GM12878 (cell line): Measurements from ENCODE around the gene NDRG4. TPM values are rescaled to one million over a fixed set of nuclear protein-coding genes. Genes with fewer than 3 reads are reported as not detected.

Experiments
- ATAC-seq: fragments of 200-7000 bp; cut with Tn5 transposase; 3 replicates; pipeline ENCODE4 v1.9.1; 2020; ENCODE audit warnings: mild to moderate bottlenecking, moderate library complexity
- BruUV-seq: library from RNA; stranded (reverse); fragments of 400-500 nt; replicated peaks from 2 replicates; lab custom pipeline; 2021; lab: Mats Ljungman, UMichigan
- CTCF ChIA-PET: fragments of 300-600 bp; sonication (Branson Sonifier 250); formaldehyde crosslinking; extraction: SDS; loops from one replicate; lab custom pipeline; 2021; ENCODE audit warnings: inconsistent platforms; lab: Yijun Ruan, JAX
- POLR2A ChIA-PET: fragments of 350-600 bp; formaldehyde crosslinking; extraction: SDS; loops from one replicate; lab custom pipeline; 2021; ENCODE audit warnings: inconsistent platforms; lab: Charles Lee
- RAD21 ChIA-PET: fragments of 300-600 bp; sonication (Branson Sonifier 250); formaldehyde crosslinking; loops from one replicate; lab custom pipeline; 2023; ENCODE audit warnings: antibody characterized with exemption; ENCODE audit not compliant: unreplicated experiment; lab: Charles Lee
- SMC1A ChIA-PET: fragments of 300-600 bp; sonication (Branson Sonifier 250); formaldehyde crosslinking; loops from one replicate; lab custom pipeline; 2023; ENCODE audit not compliant: unreplicated experiment, uncharacterized antibody; lab: Charles Lee
- DNase-seq: peaks from one replicate; pipeline ENCODE4 v3.0.0-alpha.2; 2011; ENCODE audit warnings: low read depth, low spot score
- FAIRE-seq: peaks from 3 replicates; lab custom pipeline; 2011; peaks lifted over from hg19 to GRCh38; lab: Jason Lieb, UNC
- H2AFZ ChIP-seq: 2 replicates; pipeline ENCODE4 v1.6.0; 2011; ENCODE audit warnings: low read depth, low read length, control low read depth; ENCODE audit not compliant: control insufficient read depth
- H3K27ac ChIP-seq: 2 replicates; pipeline ENCODE4 v1.5.1; 2011; ENCODE audit warnings: control low read depth; ENCODE audit not compliant: control insufficient read depth, insufficient read depth
- H3K27me3 ChIP-seq, 2 experiments: replicated peaks in 1 of 2; 2 replicates each; pipeline versions ENCODE4 v1.6.0 to v1.6.1; 2011; ENCODE audit warnings: low read length in 1 of 2; ENCODE audit not compliant: control insufficient read depth in 2 of 2, insufficient read depth in 2 of 2
- H3K36me3 ChIP-seq, 2 experiments: 2 replicates each; pipeline ENCODE4 v1.5.1; 2011; ENCODE audit warnings: low read length in 1 of 2; ENCODE audit not compliant: control insufficient read depth in 2 of 2, insufficient read depth in 2 of 2
- H3K4me1 ChIP-seq: 2 replicates; pipeline ENCODE4 v1.6.1; 2011; ENCODE audit warnings: mild to moderate bottlenecking, low read length, moderate library complexity, mixed read lengths; ENCODE audit not compliant: control insufficient read depth, insufficient read depth
- H3K4me2 ChIP-seq: 2 replicates; pipeline ENCODE4 v1.6.0; 2011; ENCODE audit warnings: control low read depth; ENCODE audit not compliant: control insufficient read depth, insufficient read depth
- H3K4me3 ChIP-seq: fragments of 200-600 bp; sonication (generic); 2 replicates; pipeline ENCODE4 v1.5.1; 2016
- H3K79me2 ChIP-seq: 2 replicates; pipeline ENCODE4 v1.6.0; 2011; ENCODE audit warnings: low read length; ENCODE audit not compliant: control insufficient read depth, insufficient read depth
- H3K9ac ChIP-seq: 2 replicates; pipeline ENCODE4 v1.8.0; 2011; ENCODE audit warnings: low read length, control low read depth, mixed read lengths; ENCODE audit not compliant: control insufficient read depth, insufficient read depth
- H3K9me3 ChIP-seq: replicated peaks from 3 replicates; pipeline ENCODE4 v1.5.1; 2011; ENCODE audit warnings: mild to moderate bottlenecking, low read length; ENCODE audit not compliant: control insufficient read depth, insufficient read depth
- H4K20me1 ChIP-seq: 2 replicates; pipeline ENCODE4 v1.6.0; 2011; ENCODE audit not compliant: control insufficient read depth, insufficient read depth
- CBFB ChIP-seq: IDR thresholded peaks from 2 replicates; pipeline ENCODE4 v1.6.1; 2016; ENCODE audit warnings: antibody characterized with exemption, low read depth
- CBX3 ChIP-seq: fragments of 200-600 bp; sonication (generic); IDR thresholded peaks from 2 replicates; pipeline ENCODE4 v1.6.1; 2016; ENCODE audit warnings: low read depth, borderline replicate concordance
- CREB1 ChIP-seq: IDR thresholded peaks from 2 replicates; pipeline ENCODE4 v1.6.1; 2012; ENCODE audit warnings: low read depth, mild to moderate bottlenecking, inconsistent platforms
- ETV6 ChIP-seq, 2 experiments: fragments of 450-650 bp in 1 of 2; IDR thresholded peaks in 1 of 2; conservative IDR thresholded peaks in 1 of 2; 2 replicates each; pipeline ENCODE4 v1.6.1; 2014; ENCODE audit warnings: antibody characterized with exemption in 1 of 2, borderline replicate concordance in 1 of 2, low read depth in 1 of 2, mild to moderate bottlenecking in 1 of 2, moderate library complexity in 1 of 2
- KDM1A ChIP-seq: fragments of 200-600 bp; sonication (generic); IDR thresholded peaks from 2 replicates; pipeline ENCODE4 v1.6.1; 2016; ENCODE audit warnings: borderline replicate concordance
- LARP7 ChIP-seq: fragments of 450-650 bp; IDR thresholded peaks from 2 replicates; pipeline ENCODE4 v1.6.1; 2017; ENCODE audit warnings: mild to moderate bottlenecking
- NBN ChIP-seq: fragments of 450-650 bp; IDR thresholded peaks from 2 replicates; pipeline ENCODE4 v1.6.1; 2016
- PBX3 ChIP-seq: IDR thresholded peaks from 2 replicates; pipeline ENCODE4 v1.6.1; 2011; ENCODE audit warnings: mild to moderate bottlenecking, low read depth, low read length, moderate library complexity; ENCODE audit not compliant: insufficient replicate concordance
- SMAD5 ChIP-seq: IDR thresholded peaks from 2 replicates; pipeline ENCODE4 v1.6.1; 2016; ENCODE audit warnings: antibody characterized with exemption, low read depth
- SREBF1 ChIP-seq: IDR thresholded peaks from 2 replicates; pipeline ENCODE4 v1.6.1; 2012; ENCODE audit warnings: mild to moderate bottlenecking, low read length
- TCF12 ChIP-seq: IDR thresholded peaks from 2 replicates; pipeline ENCODE4 v1.6.1; 2011; ENCODE audit warnings: low read depth, mild to moderate bottlenecking, low read length
- ZNF687 ChIP-seq: fragments of 450-650 bp; IDR thresholded peaks from 2 replicates; pipeline ENCODE4 v1.6.1; 2017; ENCODE audit warnings: mild to moderate bottlenecking, moderate library complexity
- ZSCAN29 ChIP-seq: fragments of 450-650 bp; IDR thresholded peaks from 2 replicates; pipeline ENCODE4 v1.6.1; 2017; ENCODE audit warnings: mild to moderate bottlenecking, moderate library complexity
- ZZZ3 ChIP-seq: IDR thresholded peaks from 2 replicates; pipeline ENCODE4 v1.6.1; 2011; ENCODE audit warnings: low read depth; ENCODE audit not compliant: control insufficient read depth, insufficient read length
- WGBS: methylation state at CpG from one replicate; pipeline ENCODE4 v1.1.6; 2016; ENCODE audit warnings: low lambda C conversion rate; ENCODE audit not compliant: insufficient replicate concordance, insufficient coverage; ENCODE audit errors: missing lambda C conversion rate; 5-methylcytosine and 5-hydroxymethylcytosine counted together
- in situ Hi-C: fragments of 300-500 bp; cut with MboI; formaldehyde crosslinking; loops from 9 replicates; pipeline ENCODE4 v1.14.3; 2018; ENCODE audit warnings: mixed read lengths
- intact Hi-C: fragments of 100-400 bp; cut with micrococcal nuclease; formaldehyde crosslinking; loops from one replicate; pipeline ENCODE4 v1.14.2; 2022; ENCODE audit not compliant: unreplicated experiment
- polyA plus RNA-seq, 11 experiments: library from polyadenylated mRNA; depleted of rRNA in 4 of 11; unstranded in 6 of 11; stranded (reverse) in 5 of 11; fragments of >200 nt; fragmentation: Nextera tagmentation in 4 of 11; fragmentation: Illumina TruSeq in 1 of 11; extraction: Ambion mirVana in 4 of 11; extraction: Trizol in 1 of 11; gene quantifications; 1 replicate in 1 of 11; 2 replicates in 10 of 11; pipeline versions ENCODE4 v1.2.1 to v1.2.3, GENCODE V29; 2011 to 2016; ENCODE audit warnings: inconsistent platforms in 2 of 11, missing spikeins in 2 of 11, low read depth in 1 of 11
- total RNA-seq, 4 experiments: library from RNA; depleted of rRNA in 3 of 4; stranded (reverse); fragments of >200 nt in 3 of 4; fragmentation: Illumina TruSeq in 1 of 4; extraction: Trizol in 1 of 4; gene quantifications; 2 replicates each; pipeline versions ENCODE4 v1.2.1 to v1.2.3, GENCODE V29; 2013 to 2021

Gene NDRG4
- total and polyA plus RNA-seq, 10 of the 15 experiments (the other 5 are each of a cell fraction or from before 2014, with no cell fraction given): 0.33 to 3.8 (median 2.5) TPM

GRCh38 chr16:58556678-58557077 is 56.7 kb downstream of the NDRG4 start:
- SMC1A ChIA-PET: no interaction called here
- H3K79me2 ChIP-seq: no peaks in the 10 kb centered on the region
- CTCF ChIA-PET: no interaction called here
- no peaks in the 10 kb centered on the region for H3K4me1 ChIP-seq
- H3K27ac ChIP-seq: no peak overlapping the region
- no peak for FAIRE-seq
- no peak overlapping the region for H3K4me3 ChIP-seq
- ATAC-seq: no peak
- H3K4me2 ChIP-seq: no peak overlapping the region
- no peak for DNase-seq
- in situ Hi-C loops: loop anchor here (25.0 kb wide), 1 partner anchor 1344 kb away; no protein-coding TSS in a partner anchor
- no peak for TF ChIP-seq LARP7
- TF ChIP-seq ZZZ3: no peak
- TF ChIP-seq ZNF687: no peak
- TF ChIP-seq CREB1: no peak
- TF ChIP-seq ETV6 (conservative IDR thresholded peaks at IDR 0.05 in 1 of 2, IDR thresholded peaks at IDR 0.05 in 1 of 2; ENCODE audit: borderline replicate concordance in 1 of 2, low read depth in 1 of 2): no peak
- TF ChIP-seq PBX3: no peak
- TF ChIP-seq ZSCAN29: no peak
- TF ChIP-seq CBX3: no peak
- TF ChIP-seq CBFB: no peak
- TF ChIP-seq SREBF1: no peak
- TF ChIP-seq SMAD5: no peak
- no peak for TF ChIP-seq KDM1A
- no peak for TF ChIP-seq TCF12
- no peak for TF ChIP-seq NBN
- TF ChIP-seq, all 136 proteins: peak for 0
- Histone ChIP-seq H2AFZ (no peak overlapping the region), H3K9me3 (no peaks in the 10 kb centered on the region), H3K27me3 (no peaks in the 10 kb centered on the region), H3K9ac (no peak overlapping the region), H4K20me1 (0 out of 2 replicates have a peak, but pooled peaks cover 3% of the 10 kb centered on the region), H3K36me3 (peaks cover 10 to 63% of the 10 kb centered on the region in 2 experiments)
- no TSS peak for BruUV-seq
- RAD21 ChIA-PET: no interaction called here
- POLR2A ChIA-PET: no interaction called here
- intact Hi-C loops: no loop called here
- WGBS: 92% methylated on average over 2 of the region's 2 CpGs
